Stimulated activated CD4-positive, alpha-beta T cell treated with anti-CD3 and anti-CD28 coated beads, Interleukin-2, amount 100 ng/mL, for 24 hours (primary cell): ENCODE measurements around the gene HOXC9.

Source experiments
- DNase-seq, 2 donors: peaks; one replicate each; pipeline ENCODE4 v3.0.0-alpha.2; 2020

Gene HOXC9

GRCh38 chr12:54000116-54001114 lies at the start of gene HOXC9:
Gene HOXC9, plus strand, starts transcription at chr12:54000161. Its CDS starts 28 bp downstream, at chr12:54000189.
- no peak for DNase-seq

GRCh38 chr12:53950437-53950773 lies 49.6 kb upstream of the HOXC9 start:
- no peak for DNase-seq

- no peak for DNase-seq
Measured at GRCh38 chr12:53950789-53951576, 49.0 kb upstream of the HOXC9 start.

GRCh38 chr12:53951577-53952334 lies 48.2 kb upstream of the HOXC9 start:
- DNase-seq, result no peak

GRCh38 chr12:53952335-53952694 lies 47.6 kb upstream of the HOXC9 start:
- DNase-seq, result no peak

- no peak for DNase-seq
Measured at GRCh38 chr12:53952871-53953734, 46.9 kb upstream of the HOXC9 start.

- no peak for DNase-seq
Measured at GRCh38 chr12:53953831-53954693, 45.9 kb upstream of the HOXC9 start.

GRCh38 chr12:53954694-53955035 lies 45.3 kb upstream of the HOXC9 start, which contains the start of gene HOXC12:
Gene HOXC12, plus strand, starts transcription at chr12:53954903. Its CDS starts 27 bp downstream, at chr12:53954930.
- DNase-seq, result no peak

GRCh38 chr12:53955036-53955775 lies 44.8 kb upstream of the HOXC9 start:
- DNase-seq, result no peak

GRCh38 chr12:53955776-53956250 lies 44.1 kb upstream of the HOXC9 start:
- no peak for DNase-seq

- DNase-seq, result no peak
Measured at GRCh38 chr12:53956251-53956887, 43.6 kb upstream of the HOXC9 start.

GRCh38 chr12:53956914-53957536 lies 42.9 kb upstream of the HOXC9 start:
- no peak for DNase-seq

- no peak for DNase-seq
Measured at GRCh38 chr12:53958128-53958527, 41.8 kb upstream of the HOXC9 start.

GRCh38 chr12:53959314-53959713 lies 40.6 kb upstream of the HOXC9 start:
- no peak for DNase-seq

GRCh38 chr12:53960187-53961024 lies 39.6 kb upstream of the HOXC9 start:
- DNase-seq, result no peak

GRCh38 chr12:53961025-53961761 lies 38.8 kb upstream of the HOXC9 start:
- no peak for DNase-seq

- no peak for DNase-seq
Measured at GRCh38 chr12:53963005-53963404, 37.0 kb upstream of the HOXC9 start.
